Esophagus (tissue), 2 donors: Measurements from ENCODE around the gene MPI. TPM values are rescaled to one million over a fixed set of nuclear protein-coding genes. Genes with fewer than 3 reads are reported as not detected.

Source experiments
- H3K27ac ChIP-seq, 2 donors: one replicate each; pipeline ENCODE4 v1.5.1; 2013; ENCODE audit warnings: low read depth in 2 of 2, mild to moderate bottlenecking in 2 of 2, inconsistent platforms in 1 of 2, low read length in 1 of 2, moderate library complexity in 1 of 2
- H3K27me3 ChIP-seq, 2 donors: one replicate each; pipeline ENCODE4 v1.6.1; 2013; ENCODE audit warnings: low read length in 2 of 2, control low read depth in 1 of 2, mild to moderate bottlenecking in 1 of 2; ENCODE audit not compliant: insufficient read depth in 2 of 2, control insufficient read depth in 1 of 2
- H3K36me3 ChIP-seq, 2 donors: one replicate each; pipeline ENCODE4 v1.6.1; 2013; ENCODE audit warnings: low read length in 1 of 2; ENCODE audit not compliant: control insufficient read depth in 2 of 2, insufficient read depth in 2 of 2
- H3K4me1 ChIP-seq, 2 donors: one replicate each; pipeline ENCODE4 v1.6.1; 2013; ENCODE audit warnings: low read length in 1 of 2; ENCODE audit not compliant: control insufficient read depth in 2 of 2, insufficient read depth in 2 of 2
- H3K4me3 ChIP-seq, 2 donors: one replicate each; pipeline ENCODE4 v1.5.1; 2013; ENCODE audit warnings: low read length in 2 of 2, mild to moderate bottlenecking in 2 of 2, low read depth in 1 of 2, moderate library complexity in 1 of 2
- H3K9me3 ChIP-seq, 2 donors: one replicate each; pipeline ENCODE4 v1.6.1; 2013; ENCODE audit warnings: mild to moderate bottlenecking in 2 of 2, low read depth in 1 of 2, low read length in 1 of 2, moderate library complexity in 1 of 2; ENCODE audit not compliant: control insufficient read depth in 2 of 2, insufficient read depth in 1 of 2
- WGBS, 2 donors: extraction: QIAGEN DNeasy Blood & Tissue Kit; methylation state at CpG; one replicate each; pipeline ENCODE4 v1.1.7; 2013; 5-methylcytosine and 5-hydroxymethylcytosine counted together
- polyA plus RNA-seq, 2 donors: library from polyadenylated mRNA; stranded (reverse); fragments of 200-250 nt; gene quantifications; one replicate each; pipeline ENCODE4 v1.2.3, GENCODE V29; 2013
- donor health status: healthy with polysubstance abuse.
- donor health status: Bipolar disorder and iron deficiency.

The MPI gene
- polyA plus RNA-seq, 2 donors: 26.5 to 27.4 TPM

DNA sequence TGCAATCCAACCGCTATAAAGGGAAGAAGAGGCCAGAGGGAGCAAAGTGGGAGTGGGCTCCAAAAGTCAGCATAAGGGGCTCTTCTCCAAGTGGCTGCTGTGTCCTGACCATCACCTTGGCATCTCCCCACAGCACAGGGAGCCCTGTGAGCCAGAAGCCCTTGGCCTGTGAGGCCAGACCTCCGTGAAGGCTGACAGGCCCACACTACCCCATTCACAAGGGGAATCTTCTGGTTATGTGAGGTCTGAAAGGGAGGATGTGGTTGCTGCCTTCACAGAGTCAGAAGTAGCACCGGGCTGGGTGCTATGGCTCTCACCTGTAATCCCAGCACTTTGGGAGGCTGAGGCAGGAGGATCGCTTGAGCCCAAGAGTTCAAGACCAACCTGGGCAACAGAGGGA is 44.3 kb upstream of the MPI start:
- Histone ChIP-seq H3K27ac (peak overlapping the region; percentile 67 to 96), H3K4me3 (no peak overlapping the region), H3K4me1 (peaks cover 2 to 21% of the 10 kb centered on the region in 2 donors), H3K36me3 (peaks cover 3 to 38% of the 10 kb centered on the region in 2 donors), H3K27me3 (no peaks in the 10 kb centered on the region), H3K9me3 (no peaks in the 10 kb centered on the region)
- 78 to 81% methylated on average over 4 of the region's 4 CpGs for WGBS, 2 donors

DNA sequence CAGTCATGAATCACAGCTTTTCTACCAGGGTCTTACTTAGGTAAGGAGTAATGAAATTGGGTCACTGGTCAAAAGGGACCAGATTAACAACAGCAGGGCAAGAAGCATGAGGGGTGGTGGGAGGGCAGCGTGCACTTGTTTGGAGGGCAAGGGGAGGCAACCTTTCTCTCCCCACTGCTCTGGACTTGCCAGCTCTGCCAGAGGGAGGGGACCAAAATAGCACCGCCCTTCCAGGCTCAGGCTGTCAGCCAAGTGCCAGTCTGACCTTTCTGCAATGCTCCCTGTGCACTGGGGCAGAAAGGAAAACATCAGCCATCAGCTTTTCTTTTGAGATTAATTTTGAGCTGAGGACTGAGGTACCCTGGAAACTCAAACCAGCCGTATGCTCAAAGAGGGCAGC is 42.4 kb upstream of the MPI start:
- peak overlapping the region; percentile 25 to 74 for H3K27ac ChIP-seq
- H3K27me3 ChIP-seq: no peaks in the 10 kb centered on the region
- H3K4me3 ChIP-seq: no peak overlapping the region
- WGBS, 2 donors: 74 to 78% methylated on average over 3 of the region's 3 CpGs
- H3K9me3 ChIP-seq: no peaks in the 10 kb centered on the region
- peaks cover 11 to 50% of the 10 kb centered on the region in 2 donors for H3K36me3 ChIP-seq
- H3K4me1 ChIP-seq: peaks cover 2 to 15% of the 10 kb centered on the region in 2 donors

DNA sequence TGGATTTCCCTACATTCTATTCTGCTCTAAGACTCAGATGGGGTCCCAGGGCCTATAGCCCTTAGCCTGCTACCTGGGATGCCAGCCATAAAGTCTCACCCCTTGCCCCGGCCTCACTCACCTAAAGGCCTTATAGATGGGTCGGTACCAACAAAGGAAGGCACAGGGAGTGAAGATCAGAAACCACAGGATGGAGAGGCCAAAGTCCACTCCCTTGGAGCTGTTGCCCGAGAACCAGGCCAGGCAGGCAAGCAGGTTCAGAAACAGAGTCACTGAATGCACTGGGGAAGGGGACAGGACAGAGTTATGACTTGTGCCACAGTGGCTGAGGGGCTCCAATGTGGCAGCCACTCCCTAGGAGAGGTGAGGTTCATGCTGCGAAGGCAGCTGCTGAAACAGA is 39.4 kb upstream of the MPI start:
- peaks cover 26 to 61% of the 10 kb centered on the region in 2 donors for H3K36me3 ChIP-seq
- no peaks in the 10 kb centered on the region for H3K27me3 ChIP-seq
- 91 to 96% methylated on average over 4 of the region's 4 CpGs for WGBS, 2 donors
- H3K4me1 ChIP-seq: peaks cover 0 to 2% of the 10 kb centered on the region in 2 donors
- H3K27ac ChIP-seq: no peak overlapping the region
- no peak overlapping the region for H3K4me3 ChIP-seq
- H3K9me3 ChIP-seq: no peaks in the 10 kb centered on the region

DNA sequence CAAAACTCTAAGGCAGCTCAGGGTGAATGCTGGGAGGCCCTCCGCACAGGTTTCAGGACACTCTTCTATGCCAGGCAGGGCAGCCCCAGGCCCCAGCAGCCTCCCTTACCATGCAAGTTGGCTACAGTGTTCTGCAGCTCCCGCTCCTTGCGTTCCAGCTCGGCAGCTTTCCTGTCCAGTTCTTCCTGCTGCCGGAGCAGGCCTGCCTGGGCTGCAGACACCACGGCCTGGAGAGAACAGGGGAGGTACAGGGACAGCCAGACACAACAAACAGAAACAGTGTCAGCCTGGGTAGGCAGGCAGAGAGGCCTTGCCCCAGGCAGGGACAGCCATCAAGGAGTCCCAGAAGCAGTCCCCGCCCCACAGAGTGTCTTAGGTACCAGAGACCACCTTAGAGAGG is 37.9 kb upstream of the MPI start:
- H3K36me3 ChIP-seq: peaks cover 26 to 59% of the 10 kb centered on the region in 2 donors
- WGBS, 2 donors: 94 to 96% methylated on average over 7 of the region's 7 CpGs

DNA sequence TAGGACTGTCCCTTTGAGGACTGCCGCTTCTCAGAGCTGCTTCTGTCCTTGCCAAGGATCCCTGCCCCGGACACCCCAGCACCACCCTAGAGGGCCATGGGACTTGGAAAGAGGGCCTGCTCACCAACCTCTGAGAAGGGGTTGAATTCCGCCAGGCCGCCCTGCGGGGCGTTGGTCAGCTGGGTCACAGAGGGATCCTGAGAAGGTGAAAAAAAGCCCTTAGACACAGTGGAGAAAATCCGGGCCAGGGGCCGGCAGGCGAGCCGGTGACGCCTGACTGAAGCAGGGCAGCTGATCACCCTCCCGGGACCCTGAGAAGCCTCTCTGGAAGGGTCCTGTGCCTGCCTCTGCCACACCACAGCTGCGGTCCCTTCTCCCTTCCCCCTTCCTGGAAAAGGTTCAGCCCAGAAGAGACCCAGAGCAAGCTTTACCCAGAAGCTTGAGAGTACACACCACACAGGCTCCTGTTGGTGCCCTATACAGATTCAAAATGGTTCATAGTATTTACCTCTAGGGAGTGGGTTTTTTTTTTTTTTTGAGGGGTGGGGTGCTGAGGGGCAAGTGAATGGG is 35.3 kb upstream of the MPI start:
- 95 to 98% methylated on average over 13 of the region's 13 CpGs for WGBS, 2 donors
- Histone ChIP-seq H3K27ac (no peak overlapping the region), H3K36me3 (peaks cover 26 to 43% of the 10 kb centered on the region in 2 donors), H3K9me3 (no peaks in the 10 kb centered on the region), H3K4me3 (no peak overlapping the region), H3K27me3 (no peaks in the 10 kb centered on the region), H3K4me1 (peaks cover 0 to 3% of the 10 kb centered on the region in 2 donors)

More for the DNA sequence above, 37.9 kb upstream of the MPI start:
- Histone ChIP-seq H3K4me3 (no peak overlapping the region), H3K9me3 (no peaks in the 10 kb centered on the region), H3K27ac (no peak overlapping the region), H3K4me1 (peaks cover 0 to 2% of the 10 kb centered on the region in 2 donors), H3K27me3 (no peaks in the 10 kb centered on the region)

DNA sequence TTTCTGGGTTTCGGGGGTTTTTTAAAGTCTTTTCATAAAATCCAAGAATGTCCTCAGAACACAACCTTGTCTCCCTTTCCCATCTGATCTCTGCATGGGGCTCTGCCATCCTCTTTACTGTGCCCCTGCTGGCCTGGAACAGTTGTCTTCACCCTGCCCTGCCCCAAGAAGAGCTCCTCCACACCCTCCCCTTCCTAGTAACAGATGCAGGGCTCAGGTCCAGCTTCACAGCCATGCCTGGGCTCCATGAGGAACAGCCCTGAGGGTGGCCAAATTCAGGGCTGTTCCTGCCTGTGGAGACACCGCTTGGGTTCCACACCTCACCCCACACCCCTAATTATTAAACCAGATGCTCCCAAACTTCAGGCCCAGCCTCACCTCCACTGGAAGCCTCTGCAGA is 34.0 kb upstream of the MPI start:
- WGBS, 2 donors: 81 to 89% methylated on average over 2 of the region's 2 CpGs
- Histone ChIP-seq H3K9me3 (no peaks in the 10 kb centered on the region), H3K4me1 (peaks cover 0 to 3% of the 10 kb centered on the region in 2 donors), H3K36me3 (peaks cover 24 to 31% of the 10 kb centered on the region in 2 donors), H3K4me3 (no peak overlapping the region), H3K27me3 (no peaks in the 10 kb centered on the region), H3K27ac (peak overlapping the region in 1 of 2 donors; percentile 43)

DNA sequence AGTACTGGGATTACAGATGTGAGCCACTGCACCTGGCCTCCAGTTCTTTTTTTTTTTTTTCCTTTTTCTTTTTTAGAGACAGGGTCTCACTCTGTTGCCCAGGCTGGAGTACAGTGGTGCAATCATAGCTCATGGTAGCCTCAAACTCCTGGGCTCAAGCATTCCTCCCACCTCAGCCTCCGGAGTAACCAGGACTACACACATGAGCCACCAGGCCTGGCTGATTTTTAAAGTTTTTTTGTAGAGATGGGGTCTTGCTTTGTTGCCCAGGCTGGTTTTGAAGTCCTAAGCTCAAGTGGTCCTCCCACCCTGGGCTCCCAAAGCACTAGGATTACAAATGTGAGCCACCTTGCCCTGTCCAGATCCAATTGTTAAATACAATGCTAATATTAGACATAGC is 33.3 kb upstream of the MPI start:
- 100% methylated on average over 1 of the region's 1 CpG for WGBS, 2 donors
- Histone ChIP-seq H3K27me3 (no peaks in the 10 kb centered on the region), H3K9me3 (no peaks in the 10 kb centered on the region), H3K27ac (no peak overlapping the region), H3K4me3 (no peak overlapping the region), H3K36me3 (peaks cover 17 to 25% of the 10 kb centered on the region in 2 donors), H3K4me1 (peaks cover 0 to 5% of the 10 kb centered on the region in 2 donors)

DNA sequence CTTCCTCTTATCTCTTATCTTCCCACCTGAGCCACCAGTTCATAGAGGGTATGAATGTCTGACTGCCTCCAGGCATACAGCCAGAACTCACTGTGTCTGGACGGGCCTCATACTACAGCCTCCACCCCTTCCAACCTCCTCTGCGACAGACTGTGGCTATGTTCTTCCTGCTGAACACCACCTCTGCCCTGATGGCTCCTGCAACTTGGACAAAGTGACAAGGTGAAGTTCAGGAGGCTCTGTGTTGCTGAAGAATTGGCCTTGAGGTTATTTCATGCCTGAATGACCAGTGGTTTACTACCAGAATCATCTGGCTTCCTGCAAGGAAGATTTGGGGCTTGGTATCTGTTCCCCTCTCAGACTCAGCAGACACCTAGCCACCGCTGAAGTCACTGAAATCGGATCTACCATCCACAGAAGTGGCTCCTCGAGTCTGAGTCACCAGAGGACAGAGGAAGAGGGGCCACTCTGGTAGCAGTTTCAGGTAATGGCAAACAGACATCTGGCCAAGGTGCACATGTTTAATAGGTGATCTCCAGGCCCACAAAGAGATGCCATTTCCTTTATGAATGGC is 32.7 kb upstream of the MPI start:
- Histone ChIP-seq H3K4me1 (peaks cover 0 to 5% of the 10 kb centered on the region in 2 donors), H3K27me3 (no peaks in the 10 kb centered on the region), H3K9me3 (no peaks in the 10 kb centered on the region), H3K4me3 (no peak overlapping the region), H3K27ac (peak overlapping the region; percentile 4 to 19), H3K36me3 (peaks cover 16 to 19% of the 10 kb centered on the region in 2 donors)
- WGBS, 2 donors: 54 to 66% methylated on average over 5 of the region's 5 CpGs

DNA sequence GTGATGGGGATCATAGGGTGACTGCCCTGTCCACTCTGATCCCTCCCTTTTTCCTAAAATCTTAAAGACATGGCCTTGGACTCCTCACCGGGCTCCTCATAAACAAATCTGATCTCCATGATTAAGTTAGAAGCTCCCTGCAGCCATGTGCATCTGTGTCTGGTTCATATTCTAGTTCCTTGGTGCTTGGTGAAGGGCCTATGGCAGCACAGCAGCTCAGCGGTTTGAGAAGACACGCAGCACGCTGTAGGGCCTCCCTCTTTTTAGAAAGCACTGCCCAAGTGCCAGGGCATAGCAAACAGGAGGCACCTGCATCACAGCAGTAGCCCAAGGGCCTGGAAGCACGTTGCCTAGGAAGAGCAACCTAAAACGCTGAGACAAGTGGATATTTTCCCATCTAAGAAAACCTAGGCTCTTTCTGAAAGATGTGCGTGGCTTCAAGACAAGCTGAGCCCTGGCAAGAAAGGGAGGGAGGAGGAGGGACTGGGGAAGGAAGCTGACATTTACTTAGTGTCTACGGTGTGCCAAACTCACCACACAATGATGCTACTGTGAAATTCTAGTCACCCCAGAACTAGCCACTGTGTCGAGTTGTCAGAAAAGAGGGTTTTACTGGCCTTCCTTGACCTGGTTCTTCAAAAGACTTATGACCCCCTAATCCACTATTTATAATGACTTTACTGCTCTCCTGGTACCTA is 32.0 kb upstream of the MPI start:
- no peak overlapping the region for H3K4me3 ChIP-seq
- peaks cover 12 to 13% of the 10 kb centered on the region in 2 donors for H3K36me3 ChIP-seq
- H3K9me3 ChIP-seq: no peaks in the 10 kb centered on the region
- WGBS, 2 donors: 66 to 71% methylated on average over 9 of the region's 9 CpGs
- H3K27me3 ChIP-seq: no peaks in the 10 kb centered on the region
- H3K4me1 ChIP-seq: peaks cover 0 to 5% of the 10 kb centered on the region in 2 donors
- H3K27ac ChIP-seq: no peak overlapping the region
